HepG2 (cell line): ENCODE measurements around the gene IQCC. TPM values are rescaled to one million over a fixed set of nuclear protein-coding genes. Genes with fewer than 3 reads are reported as not detected.

ENCODE experiments used
- ATM ChIP-seq: fragments of 450-650 bp; IDR thresholded peaks from 2 replicates; pipeline ENCODE4 v1.7.1; 2017; ENCODE audit warnings: mild to moderate bottlenecking, borderline replicate concordance
- GTF3A ChIP-seq: sonication (generic); formaldehyde crosslinking; conservative IDR thresholded peaks from 2 replicates; pipeline ENCODE4 v1.4.0; 2020; ENCODE audit warnings: mild to moderate bottlenecking, missing genetic modification reagents
- HNF4G ChIP-seq, 2 experiments: sonication (generic) in 1 of 2; formaldehyde crosslinking in 1 of 2; IDR thresholded peaks; 2 replicates each; pipeline versions ENCODE4 v1.4.0 to v1.6.1; 2011 to 2020; ENCODE audit warnings: borderline replicate concordance in 2 of 2, low read depth in 2 of 2, mild to moderate bottlenecking in 2 of 2, low read length in 1 of 2, missing genetic modification reagents in 1 of 2, moderate library complexity in 1 of 2
- KLF11 ChIP-seq: IDR thresholded peaks from 2 replicates; pipeline ENCODE4 v1.6.1; 2016; ENCODE audit warnings: missing compliant biosample characterization
- NFKBIZ ChIP-seq: IDR thresholded peaks from 2 replicates; pipeline ENCODE4 v1.6.1; 2018; ENCODE audit warnings: missing genetic modification reagents, missing compliant biosample characterization
- PPARG ChIP-seq: conservative IDR thresholded peaks from 2 replicates; pipeline ENCODE4 v1.6.1; 2016; ENCODE audit warnings: missing biosample characterization, missing genetic modification reagents
- ZFX ChIP-seq: sonication (generic); formaldehyde crosslinking; IDR thresholded peaks from 2 replicates; pipeline ENCODE4 v1.4.0; 2020; ENCODE audit warnings: mild to moderate bottlenecking, low read depth, missing genetic modification reagents, moderate library complexity
- ZNF138 ChIP-seq: sonication (generic); formaldehyde crosslinking; IDR thresholded peaks from 2 replicates; pipeline ENCODE4 v1.5.0; 2020; ENCODE audit warnings: mild to moderate bottlenecking, low read depth, missing genetic modification reagents
- ZNF260 ChIP-seq: sonication (generic); formaldehyde crosslinking; IDR thresholded peaks from 2 replicates; pipeline ENCODE4 v1.4.0; 2020; ENCODE audit warnings: missing genetic modification reagents, low read depth, mild to moderate bottlenecking, borderline replicate concordance
- ZNF556 ChIP-seq: sonication (generic); formaldehyde crosslinking; IDR thresholded peaks from 2 replicates; pipeline ENCODE4 v1.4.0; 2020; ENCODE audit warnings: mild to moderate bottlenecking, missing genetic modification reagents, borderline replicate concordance
- ZNF615 ChIP-seq: sonication (generic); formaldehyde crosslinking; IDR thresholded peaks from 2 replicates; pipeline ENCODE4 v1.5.0; 2020; ENCODE audit warnings: mild to moderate bottlenecking, missing genetic modification reagents, borderline replicate concordance
- ZNF629 ChIP-seq: sonication (generic); formaldehyde crosslinking; conservative IDR thresholded peaks from 2 replicates; pipeline ENCODE4 v1.5.0; 2020; ENCODE audit warnings: missing genetic modification reagents
- ZNF703 ChIP-seq: sonication (generic); formaldehyde crosslinking; IDR thresholded peaks from 2 replicates; pipeline ENCODE4 v1.5.1; 2020; ENCODE audit warnings: missing genetic modification reagents, mild to moderate bottlenecking, moderate library complexity, borderline replicate concordance
- ZNF746 ChIP-seq: sonication (generic); formaldehyde crosslinking; IDR thresholded peaks from 2 replicates; pipeline ENCODE4 v1.8.0; 2022; ENCODE audit warnings: mild to moderate bottlenecking, missing genetic modification reagents
- polyA plus RNA-seq, 8 experiments: library from polyadenylated mRNA; depleted of rRNA in 3 of 8; stranded (reverse) in 7 of 8; unstranded in 1 of 8; fragments of >200 nt; fragmentation: Illumina TruSeq in 4 of 8; extraction: Trizol in 4 of 8; gene quantifications; 2 replicates each; pipeline versions ENCODE4 v1.2.1 to v1.2.3, GENCODE V29; 2011 to 2016; ENCODE audit warnings: low read depth in 4 of 8, missing spikeins in 1 of 8, mixed read lengths in 1 of 8; ENCODE audit not compliant: insufficient read depth in 1 of 8
- total RNA-seq, 5 experiments: library from RNA; depleted of rRNA; stranded (reverse); fragments of >200 nt; fragmentation: Illumina TruSeq; extraction: Trizol; gene quantifications; 2 replicates each; pipeline ENCODE4 v1.2.3, GENCODE V29; 2016; ENCODE audit warnings: low read depth in 1 of 5
- TF ChIP-seq, protein P1 (sequence below): sonication (generic); formaldehyde crosslinking; IDR thresholded peaks from 2 replicates; pipeline ENCODE4 v1.4.0; 2020; ENCODE audit warnings: low read depth, mild to moderate bottlenecking, missing genetic modification reagents
- TF ChIP-seq, protein P2 (sequence below): sonication (generic); formaldehyde crosslinking; conservative IDR thresholded peaks from 2 replicates; pipeline ENCODE4 v1.8.0; 2022; ENCODE audit warnings: low read depth, missing genetic modification reagents
- TF ChIP-seq, protein P3 (sequence below): sonication (generic); formaldehyde crosslinking; IDR thresholded peaks from 2 replicates; pipeline ENCODE4 v1.4.0; 2020; ENCODE audit warnings: mild to moderate bottlenecking, missing genetic modification reagents
- TF ChIP-seq, protein P4 (sequence below): sonication (generic); formaldehyde crosslinking; conservative IDR thresholded peaks from 2 replicates; pipeline ENCODE4 v1.4.0; 2020; ENCODE audit warnings: missing genetic modification reagents
- TF ChIP-seq, protein P5 (sequence below): sonication (generic); formaldehyde crosslinking; IDR thresholded peaks from 2 replicates; pipeline ENCODE4 v1.8.0; 2022; ENCODE audit warnings: missing genetic modification reagents, low read depth, mild to moderate bottlenecking, borderline replicate concordance

The IQCC gene
- total and polyA plus RNA-seq, 2 of the 13 experiments (the other 11 are each of a cell fraction or from before 2014, with no cell fraction given): 1.7 to 3.0 TPM

DNA sequence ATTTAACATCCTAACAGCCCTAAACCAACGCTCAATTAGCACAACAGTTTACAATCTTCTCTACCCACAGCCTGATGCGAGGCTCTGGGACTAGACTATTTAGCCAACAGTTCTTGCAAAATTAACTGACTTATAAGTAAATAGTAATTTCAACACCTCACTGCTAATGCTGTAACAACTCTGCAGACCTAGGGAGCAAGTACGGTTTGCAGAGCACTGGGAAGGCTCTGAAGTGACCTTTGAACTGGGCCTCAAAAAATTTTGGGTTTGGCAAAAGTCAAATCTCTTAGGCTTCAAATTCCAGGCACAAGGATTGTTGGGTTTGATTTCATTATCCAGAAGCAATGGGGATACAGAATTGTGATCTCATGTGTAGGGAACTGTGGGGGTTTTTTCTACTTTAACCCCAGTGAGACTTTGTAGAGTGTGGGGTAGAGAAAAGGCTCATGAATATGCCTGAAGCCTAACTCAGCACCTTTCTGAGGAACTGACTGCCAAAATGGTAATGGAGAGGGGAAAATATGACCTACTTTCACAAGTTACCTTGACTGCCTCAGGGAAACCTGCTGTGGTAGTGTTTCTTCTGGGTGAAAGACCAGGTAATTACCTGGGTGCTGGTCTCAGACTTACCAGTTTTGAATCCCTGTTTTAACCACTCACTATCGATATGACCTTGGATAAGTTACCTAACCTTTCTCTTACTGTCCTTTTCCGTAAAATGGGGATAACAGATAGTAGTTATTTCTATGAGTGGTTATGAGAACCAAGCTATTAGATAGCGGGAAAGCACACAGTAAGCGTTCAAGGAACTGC, 26.9 kb upstream of the IQCC start (continued):
- TF ChIP-seq ZNF629 (CRISPR knock-in tag) (peak; percentile 86), GTF3A (CRISPR knock-in tag) (no peak), ZNF260 (CRISPR knock-in tag) (no peak), ZNF138 (no peak), ZNF615 (CRISPR knock-in tag) (no peak), HNF4G (IDR thresholded peaks at IDR 0.05; ENCODE audit: borderline replicate concordance, low read depth, low read length) (peak; percentile 94), HNF4G (CRISPR knock-in tag; IDR thresholded peaks at IDR 0.05; ENCODE audit: borderline replicate concordance, low read depth) (no peak), NFKBIZ (CRISPR knock-in tag) (no peak), ZNF746 (no peak), ZNF703 (CRISPR knock-in tag) (0 out of 2 replicates have a peak, but pooled peaks have one; percentile 23), ZFX (CRISPR knock-in tag) (no peak), KLF11 (CRISPR knock-in tag) (no peak), ATM (no peak), PPARG (CRISPR knock-in tag) (no peak), ZNF556 (CRISPR knock-in tag) (0 out of 2 replicates have a peak, but pooled peaks have one; percentile 9)
- TF ChIP-seq, protein P1, sequence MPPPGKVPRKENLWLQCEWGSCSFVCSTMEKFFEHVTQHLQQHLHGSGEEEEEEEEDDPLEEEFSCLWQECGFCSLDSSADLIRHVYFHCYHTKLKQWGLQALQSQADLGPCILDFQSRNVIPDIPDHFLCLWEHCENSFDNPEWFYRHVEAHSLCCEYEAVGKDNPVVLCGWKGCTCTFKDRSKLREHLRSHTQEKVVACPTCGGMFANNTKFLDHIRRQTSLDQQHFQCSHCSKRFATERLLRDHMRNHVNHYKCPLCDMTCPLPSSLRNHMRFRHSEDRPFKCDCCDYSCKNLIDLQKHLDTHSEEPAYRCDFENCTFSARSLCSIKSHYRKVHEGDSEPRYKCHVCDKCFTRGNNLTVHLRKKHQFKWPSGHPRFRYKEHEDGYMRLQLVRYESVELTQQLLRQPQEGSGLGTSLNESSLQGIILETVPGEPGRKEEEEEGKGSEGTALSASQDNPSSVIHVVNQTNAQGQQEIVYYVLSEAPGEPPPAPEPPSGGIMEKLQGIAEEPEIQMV (CRISPR knock-in tag): no peak
- TF ChIP-seq, protein P2, sequence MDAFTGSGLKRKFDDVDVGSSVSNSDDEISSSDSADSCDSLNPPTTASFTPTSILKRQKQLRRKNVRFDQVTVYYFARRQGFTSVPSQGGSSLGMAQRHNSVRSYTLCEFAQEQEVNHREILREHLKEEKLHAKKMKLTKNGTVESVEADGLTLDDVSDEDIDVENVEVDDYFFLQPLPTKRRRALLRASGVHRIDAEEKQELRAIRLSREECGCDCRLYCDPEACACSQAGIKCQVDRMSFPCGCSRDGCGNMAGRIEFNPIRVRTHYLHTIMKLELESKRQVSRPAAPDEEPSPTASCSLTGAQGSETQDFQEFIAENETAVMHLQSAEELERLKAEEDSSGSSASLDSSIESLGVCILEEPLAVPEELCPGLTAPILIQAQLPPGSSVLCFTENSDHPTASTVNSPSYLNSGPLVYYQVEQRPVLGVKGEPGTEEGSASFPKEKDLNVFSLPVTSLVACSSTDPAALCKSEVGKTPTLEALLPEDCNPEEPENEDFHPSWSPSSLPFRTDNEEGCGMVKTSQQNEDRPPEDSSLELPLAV: no peak
- TF ChIP-seq, protein P3, sequence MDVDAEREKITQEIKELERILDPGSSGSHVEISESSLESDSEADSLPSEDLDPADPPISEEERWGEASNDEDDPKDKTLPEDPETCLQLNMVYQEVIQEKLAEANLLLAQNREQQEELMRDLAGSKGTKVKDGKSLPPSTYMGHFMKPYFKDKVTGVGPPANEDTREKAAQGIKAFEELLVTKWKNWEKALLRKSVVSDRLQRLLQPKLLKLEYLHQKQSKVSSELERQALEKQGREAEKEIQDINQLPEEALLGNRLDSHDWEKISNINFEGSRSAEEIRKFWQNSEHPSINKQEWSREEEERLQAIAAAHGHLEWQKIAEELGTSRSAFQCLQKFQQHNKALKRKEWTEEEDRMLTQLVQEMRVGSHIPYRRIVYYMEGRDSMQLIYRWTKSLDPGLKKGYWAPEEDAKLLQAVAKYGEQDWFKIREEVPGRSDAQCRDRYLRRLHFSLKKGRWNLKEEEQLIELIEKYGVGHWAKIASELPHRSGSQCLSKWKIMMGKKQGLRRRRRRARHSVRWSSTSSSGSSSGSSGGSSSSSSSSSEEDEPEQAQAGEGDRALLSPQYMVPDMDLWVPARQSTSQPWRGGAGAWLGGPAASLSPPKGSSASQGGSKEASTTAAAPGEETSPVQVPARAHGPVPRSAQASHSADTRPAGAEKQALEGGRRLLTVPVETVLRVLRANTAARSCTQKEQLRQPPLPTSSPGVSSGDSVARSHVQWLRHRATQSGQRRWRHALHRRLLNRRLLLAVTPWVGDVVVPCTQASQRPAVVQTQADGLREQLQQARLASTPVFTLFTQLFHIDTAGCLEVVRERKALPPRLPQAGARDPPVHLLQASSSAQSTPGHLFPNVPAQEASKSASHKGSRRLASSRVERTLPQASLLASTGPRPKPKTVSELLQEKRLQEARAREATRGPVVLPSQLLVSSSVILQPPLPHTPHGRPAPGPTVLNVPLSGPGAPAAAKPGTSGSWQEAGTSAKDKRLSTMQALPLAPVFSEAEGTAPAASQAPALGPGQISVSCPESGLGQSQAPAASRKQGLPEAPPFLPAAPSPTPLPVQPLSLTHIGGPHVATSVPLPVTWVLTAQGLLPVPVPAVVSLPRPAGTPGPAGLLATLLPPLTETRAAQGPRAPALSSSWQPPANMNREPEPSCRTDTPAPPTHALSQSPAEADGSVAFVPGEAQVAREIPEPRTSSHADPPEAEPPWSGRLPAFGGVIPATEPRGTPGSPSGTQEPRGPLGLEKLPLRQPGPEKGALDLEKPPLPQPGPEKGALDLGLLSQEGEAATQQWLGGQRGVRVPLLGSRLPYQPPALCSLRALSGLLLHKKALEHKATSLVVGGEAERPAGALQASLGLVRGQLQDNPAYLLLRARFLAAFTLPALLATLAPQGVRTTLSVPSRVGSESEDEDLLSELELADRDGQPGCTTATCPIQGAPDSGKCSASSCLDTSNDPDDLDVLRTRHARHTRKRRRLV (CRISPR knock-in tag): no peak
- TF ChIP-seq, protein P4, sequence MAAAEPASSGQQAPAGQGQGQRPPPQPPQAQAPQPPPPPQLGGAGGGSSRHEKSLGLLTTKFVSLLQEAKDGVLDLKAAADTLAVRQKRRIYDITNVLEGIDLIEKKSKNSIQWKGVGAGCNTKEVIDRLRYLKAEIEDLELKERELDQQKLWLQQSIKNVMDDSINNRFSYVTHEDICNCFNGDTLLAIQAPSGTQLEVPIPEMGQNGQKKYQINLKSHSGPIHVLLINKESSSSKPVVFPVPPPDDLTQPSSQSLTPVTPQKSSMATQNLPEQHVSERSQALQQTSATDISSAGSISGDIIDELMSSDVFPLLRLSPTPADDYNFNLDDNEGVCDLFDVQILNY (CRISPR knock-in tag): no peak
- TF ChIP-seq, protein P5, sequence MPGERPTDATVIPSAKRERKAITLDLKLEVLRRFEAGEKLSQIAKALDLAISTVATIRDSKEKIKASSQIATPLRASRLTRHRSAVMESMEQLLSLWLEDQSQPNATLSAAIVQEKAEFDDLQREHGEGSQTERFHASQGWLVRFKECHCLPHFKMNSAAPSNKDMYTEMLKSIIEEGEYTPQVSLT (CRISPR knock-in tag): no peak
